ENCODE results near the gene UBLCP1.

UBLCP1 gene

DNA sequence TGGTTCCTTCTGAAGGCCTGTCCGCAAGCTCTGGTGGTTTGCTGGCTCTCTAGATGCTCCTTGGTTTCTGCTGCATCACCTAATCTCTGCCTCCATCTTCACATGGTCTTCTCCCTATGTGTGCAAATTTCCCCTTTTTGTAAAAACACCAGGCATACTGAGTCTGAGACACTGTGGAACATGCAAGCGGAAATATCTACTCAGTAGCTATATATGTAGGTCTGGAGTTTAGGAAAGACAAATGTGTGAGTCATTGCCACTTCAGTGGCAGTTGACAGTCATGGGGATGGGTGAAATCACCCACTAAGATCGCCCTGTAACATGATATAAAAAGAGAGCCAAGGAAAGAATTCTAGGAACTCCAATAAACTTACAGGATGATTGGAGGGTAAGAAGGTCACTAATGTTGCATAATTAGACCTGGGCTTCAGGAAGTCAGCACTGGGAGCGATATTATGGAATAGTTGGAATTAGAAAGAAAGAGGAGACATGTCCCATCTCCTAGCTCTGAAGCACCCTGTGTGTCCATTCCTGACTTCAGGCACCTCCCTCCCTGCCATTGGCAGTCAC lies 22.7 kb upstream of the UBLCP1 start (continued):
- TF ChIP-seq ZNF548 (tag by site-specific recombination; IDR thresholded peaks at IDR 0.05) = no peak
- no peak for TF ChIP-seq ZIC2 (tag by site-specific recombination; IDR thresholded peaks at IDR 0.05)
- TF ChIP-seq ZNF37A (tag by site-specific recombination; IDR thresholded peaks at IDR 0.05) = no peak
- no peak for TF ChIP-seq MYNN (tag by site-specific recombination; IDR thresholded peaks at IDR 0.05; ENCODE audit: borderline replicate concordance)
- no peak for TF ChIP-seq ZNF341 (tag by site-specific recombination; IDR thresholded peaks at IDR 0.05; ENCODE audit: low read depth)
- no peak for TF ChIP-seq KLF16 (tag by site-specific recombination; IDR thresholded peaks at IDR 0.05)
- no peak for TF ChIP-seq ZNF501 (tag by site-specific recombination; IDR thresholded peaks at IDR 0.05)
- TF ChIP-seq, protein P1, sequence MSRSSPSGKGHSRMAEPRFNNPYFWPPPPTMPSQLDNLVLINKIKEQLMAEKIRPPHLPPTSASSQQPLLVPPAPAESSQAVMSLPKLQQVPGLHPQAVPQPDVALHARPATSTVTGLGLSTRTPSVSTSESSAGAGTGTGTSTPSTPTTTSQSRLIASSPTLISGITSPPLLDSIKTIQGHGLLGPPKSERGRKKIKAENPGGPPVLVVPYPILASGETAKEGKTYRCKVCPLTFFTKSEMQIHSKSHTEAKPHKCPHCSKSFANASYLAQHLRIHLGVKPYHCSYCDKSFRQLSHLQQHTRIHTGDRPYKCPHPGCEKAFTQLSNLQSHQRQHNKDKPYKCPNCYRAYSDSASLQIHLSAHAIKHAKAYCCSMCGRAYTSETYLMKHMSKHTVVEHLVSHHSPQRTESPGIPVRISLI (tag by site-specific recombination; IDR thresholded peaks at IDR 0.05) = peak; percentile 42; the same call in 1 of the 2 replicates
- TF ChIP-seq ZBTB49 (tag by site-specific recombination; IDR thresholded peaks at IDR 0.05; ENCODE audit: low read depth) = no peak
- peak; percentile 88 for TF ChIP-seq ZNF366 (tag by site-specific recombination; conservative IDR thresholded peaks at IDR 0.05)
- TF ChIP-seq ZBTB17 (tag by site-specific recombination; IDR thresholded peaks at IDR 0.05) = peak; percentile 61; the same call in 1 of the 2 replicates
- no peak for TF ChIP-seq MEIS1 (CRISPR knock-in tag; IDR thresholded peaks at IDR 0.05; ENCODE audit: borderline replicate concordance)
- no peak for TF ChIP-seq HOXA7 (CRISPR knock-in tag; IDR thresholded peaks at IDR 0.05; ENCODE audit: borderline replicate concordance)
- TF ChIP-seq, protein P2, sequence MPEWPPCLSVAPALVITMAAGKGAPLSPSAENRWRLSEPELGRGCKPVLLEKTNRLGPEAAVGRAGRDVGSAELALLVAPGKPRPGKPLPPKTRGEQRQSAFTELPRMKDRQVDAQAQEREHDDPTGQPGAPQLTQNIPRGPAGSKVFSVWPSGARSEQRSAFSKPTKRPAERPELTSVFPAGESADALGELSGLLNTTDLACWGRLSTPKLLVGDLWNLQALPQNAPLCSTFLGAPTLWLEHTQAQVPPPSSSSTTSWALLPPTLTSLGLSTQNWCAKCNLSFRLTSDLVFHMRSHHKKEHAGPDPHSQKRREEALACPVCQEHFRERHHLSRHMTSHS (tag by site-specific recombination; IDR thresholded peaks at IDR 0.05) = no peak
- peak; percentile 93 for TF ChIP-seq SP7 (tag by site-specific recombination; IDR thresholded peaks at IDR 0.05)
- TF ChIP-seq ZNF704 (tag by site-specific recombination; IDR thresholded peaks at IDR 0.05) = no peak
- TF ChIP-seq, protein P3, sequence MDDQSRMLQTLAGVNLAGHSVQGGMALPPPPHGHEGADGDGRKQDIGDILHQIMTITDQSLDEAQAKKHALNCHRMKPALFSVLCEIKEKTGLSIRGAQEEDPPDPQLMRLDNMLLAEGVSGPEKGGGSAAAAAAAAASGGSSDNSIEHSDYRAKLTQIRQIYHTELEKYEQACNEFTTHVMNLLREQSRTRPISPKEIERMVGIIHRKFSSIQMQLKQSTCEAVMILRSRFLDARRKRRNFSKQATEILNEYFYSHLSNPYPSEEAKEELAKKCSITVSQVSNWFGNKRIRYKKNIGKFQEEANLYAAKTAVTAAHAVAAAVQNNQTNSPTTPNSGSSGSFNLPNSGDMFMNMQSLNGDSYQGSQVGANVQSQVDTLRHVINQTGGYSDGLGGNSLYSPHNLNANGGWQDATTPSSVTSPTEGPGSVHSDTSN (CRISPR knock-in tag; IDR thresholded peaks at IDR 0.05) = no peak
- no peak; the same call in 1 of the 2 replicates for TF ChIP-seq TRIM28 (IDR thresholded peaks at IDR 0.05; ENCODE audit: borderline replicate concordance, low read length)
- TF ChIP-seq ZNF510 (tag by site-specific recombination; IDR thresholded peaks at IDR 0.05; ENCODE audit: insufficient replicate concordance) = no peak
- no peak for TF ChIP-seq ZNF580 (tag by site-specific recombination; IDR thresholded peaks at IDR 0.05)
- no peak for TF ChIP-seq ZNF202 (tag by site-specific recombination; IDR thresholded peaks at IDR 0.05; ENCODE audit: borderline replicate concordance)
- no peak for TF ChIP-seq ZNF48 (tag by site-specific recombination; IDR thresholded peaks at IDR 0.05)
- TF ChIP-seq GFI1B (tag by site-specific recombination; IDR thresholded peaks at IDR 0.05) = no peak
- no peak for TF ChIP-seq ZBTB20 (tag by site-specific recombination; IDR thresholded peaks at IDR 0.05)
- TF ChIP-seq ZNF248 (tag by site-specific recombination; IDR thresholded peaks at IDR 0.05) = no peak
- no peak for TF ChIP-seq ZSCAN16 (tag by site-specific recombination; IDR thresholded peaks at IDR 0.05)
- TF ChIP-seq ZNF266 (tag by site-specific recombination; IDR thresholded peaks at IDR 0.05; ENCODE audit: low read depth) = no peak
- TF ChIP-seq ZNF660 (tag by site-specific recombination; IDR thresholded peaks at IDR 0.05) = peak; percentile 77
- TF ChIP-seq AEBP2 (tag by site-specific recombination; IDR thresholded peaks at IDR 0.05; ENCODE audit: borderline replicate concordance) = no peak
- TF ChIP-seq, protein P4, sequence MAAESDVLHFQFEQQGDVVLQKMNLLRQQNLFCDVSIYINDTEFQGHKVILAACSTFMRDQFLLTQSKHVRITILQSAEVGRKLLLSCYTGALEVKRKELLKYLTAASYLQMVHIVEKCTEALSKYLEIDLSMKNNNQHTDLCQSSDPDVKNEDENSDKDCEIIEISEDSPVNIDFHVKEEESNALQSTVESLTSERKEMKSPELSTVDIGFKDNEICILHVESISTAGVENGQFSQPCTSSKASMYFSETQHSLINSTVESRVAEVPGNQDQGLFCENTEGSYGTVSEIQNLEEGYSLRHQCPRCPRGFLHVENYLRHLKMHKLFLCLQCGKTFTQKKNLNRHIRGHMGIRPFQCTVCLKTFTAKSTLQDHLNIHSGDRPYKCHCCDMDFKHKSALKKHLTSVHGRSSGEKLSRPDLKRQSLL (tag by site-specific recombination; IDR thresholded peaks at IDR 0.05) = no peak
- TF ChIP-seq ZNF747 (tag by site-specific recombination; IDR thresholded peaks at IDR 0.05) = no peak
- TF ChIP-seq ZNF114 (tag by site-specific recombination; IDR thresholded peaks at IDR 0.05) = no peak
